CD4-positive, alpha-beta T cell treated with Interleukin-2 at 100 ng/mL for 4 hours (primary cell): ENCODE measurements around the gene NTM.

ENCODE experiments used
- DNase-seq: peaks from one replicate; pipeline ENCODE4 v3.0.0-alpha.2; 2020; ENCODE audit warnings: low spot score

NTM gene

GRCh38 chr11:131734871-131735270 is 364.5 kb downstream of the NTM start:
- no peak for DNase-seq

- no peak for DNase-seq
These were observed 366.9 kb downstream of the NTM start for GRCh38 chr11:131737357-131737756.

- no peak for DNase-seq
These were observed 368.9 kb downstream of the NTM start for GRCh38 chr11:131739243-131739882.

- no peak for DNase-seq
These were observed 374.4 kb downstream of the NTM start for GRCh38 chr11:131744847-131745246.

DNA sequence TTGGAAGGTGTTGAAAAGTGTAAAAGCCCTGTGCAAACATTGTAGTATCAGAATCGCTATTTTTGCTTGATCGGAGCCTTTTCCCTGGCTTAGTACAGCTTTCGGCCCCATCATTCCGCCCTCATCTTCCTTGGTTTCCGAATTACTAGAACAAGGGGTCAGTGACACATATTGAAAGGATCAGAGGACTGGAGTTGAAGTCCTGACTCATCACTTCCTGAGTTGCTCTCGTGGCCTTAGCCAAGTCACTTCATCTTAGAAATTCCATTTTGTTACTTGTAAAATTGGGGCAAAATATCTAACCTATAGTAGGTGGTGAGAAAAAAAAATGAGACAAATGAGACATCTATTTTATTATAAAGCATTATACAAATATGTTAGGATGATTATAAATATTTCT is 375.0 kb downstream of the NTM start:
- DNase-seq = no peak

DNA sequence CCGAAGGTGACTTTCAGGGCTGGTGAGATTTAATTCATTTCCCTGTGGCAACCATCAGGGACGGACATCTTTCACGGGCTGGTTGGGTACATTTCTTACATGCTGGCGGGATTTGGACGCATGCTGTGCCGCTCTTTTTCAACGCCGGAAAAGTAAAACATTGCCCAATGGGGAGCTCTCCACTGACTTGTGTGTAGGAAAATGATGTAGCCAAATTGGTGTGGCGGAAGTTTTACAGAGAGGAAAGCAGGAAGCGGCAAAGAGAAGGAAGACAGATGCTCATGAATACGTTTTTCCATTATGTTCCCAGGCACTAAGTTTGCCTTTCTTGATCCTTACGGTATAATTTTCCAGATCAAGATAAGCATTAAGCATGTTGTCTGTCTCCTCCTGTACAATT is 375.8 kb downstream of the NTM start:
- no peak for DNase-seq

- peak; percentile 18 for DNase-seq
These were observed 378.0 kb downstream of the NTM start for GRCh38 chr11:131748151-131749050.

GRCh38 chr11:131749101-131749500 is 378.7 kb downstream of the NTM start:
- DNase-seq = no peak

DNA sequence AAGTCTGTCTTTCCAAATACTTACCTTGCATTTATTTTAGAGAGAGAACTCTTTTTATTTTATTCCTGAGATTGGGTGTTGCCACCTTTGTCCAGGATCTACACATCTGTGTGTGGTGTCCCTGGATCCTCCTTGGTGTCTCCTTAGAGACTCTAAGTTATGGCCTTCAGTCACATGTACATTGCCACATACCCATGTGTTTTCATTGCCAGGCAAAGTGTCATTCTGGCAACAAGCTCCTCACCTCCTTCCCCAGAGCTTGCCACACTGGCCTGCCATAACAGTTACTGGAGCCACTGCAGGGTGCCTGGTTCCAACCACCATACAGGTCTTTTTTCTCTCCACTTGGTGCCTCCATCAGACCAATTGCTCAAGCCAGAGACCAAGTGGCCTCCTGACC is 379.7 kb downstream of the NTM start:
- DNase-seq = no peak

DNA sequence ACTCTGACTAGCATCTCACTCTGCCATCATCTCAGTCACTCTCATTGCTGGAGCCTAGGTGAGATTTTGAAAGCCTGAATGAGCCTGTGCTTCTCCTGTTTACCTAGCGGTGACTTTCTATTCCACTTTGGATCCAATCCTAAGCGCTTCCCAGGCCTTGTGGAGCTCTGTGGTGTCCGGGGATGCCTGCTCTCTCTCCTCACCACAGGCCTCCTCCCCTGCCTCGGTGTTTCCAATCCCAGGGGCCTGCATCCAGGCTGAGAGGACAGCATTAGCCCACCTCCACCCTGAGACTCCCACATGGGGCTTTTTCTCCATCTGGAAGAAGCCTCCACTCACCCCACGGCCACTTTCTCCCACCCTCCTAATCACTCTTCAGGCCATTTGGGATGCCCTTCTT is 380.3 kb downstream of the NTM start:
- no peak for DNase-seq

DNA sequence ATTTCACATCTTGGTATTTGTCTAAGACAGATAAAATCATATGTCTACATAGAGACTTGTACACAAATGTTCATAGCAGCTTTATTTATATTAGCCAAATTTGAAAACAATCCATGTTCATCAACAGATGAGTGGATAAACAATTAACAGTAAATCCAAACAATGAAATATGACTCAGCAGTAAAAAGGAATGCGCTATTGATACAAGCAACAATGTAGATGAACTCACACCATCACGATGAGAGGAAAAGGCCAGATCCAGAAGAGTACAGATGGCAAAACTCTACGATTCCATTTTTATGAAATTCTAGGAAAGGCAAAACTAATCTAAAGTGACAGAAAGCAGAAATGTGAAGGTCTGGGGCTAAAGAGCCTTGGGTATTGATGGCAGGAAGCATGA is 384.3 kb downstream of the NTM start:
- no peak for DNase-seq

GRCh38 chr11:131756479-131757110 is 386.2 kb downstream of the NTM start:
- DNase-seq = no peak

DNA sequence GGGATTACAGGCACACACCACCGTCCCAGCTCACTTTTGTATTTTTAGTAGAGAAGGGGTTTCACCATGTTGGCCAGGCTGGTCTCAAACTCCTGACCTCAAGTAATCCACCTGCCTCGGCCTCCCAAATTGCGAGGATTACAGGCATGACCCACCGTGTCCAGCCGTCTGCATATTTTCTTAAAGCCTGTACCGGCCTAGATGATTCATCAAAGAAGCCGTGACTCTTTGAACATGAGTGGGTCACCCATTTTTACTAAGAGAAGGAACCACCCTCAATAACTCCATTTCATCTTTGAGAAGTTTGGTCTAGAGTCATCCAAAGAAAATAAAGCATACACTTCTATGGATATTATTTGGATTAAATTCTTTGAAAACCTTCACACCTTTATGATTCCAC is 388.3 kb downstream of the NTM start:
- DNase-seq = no peak

GRCh38 chr11:131759140-131759539 is 388.7 kb downstream of the NTM start:
- DNase-seq = no peak

DNA sequence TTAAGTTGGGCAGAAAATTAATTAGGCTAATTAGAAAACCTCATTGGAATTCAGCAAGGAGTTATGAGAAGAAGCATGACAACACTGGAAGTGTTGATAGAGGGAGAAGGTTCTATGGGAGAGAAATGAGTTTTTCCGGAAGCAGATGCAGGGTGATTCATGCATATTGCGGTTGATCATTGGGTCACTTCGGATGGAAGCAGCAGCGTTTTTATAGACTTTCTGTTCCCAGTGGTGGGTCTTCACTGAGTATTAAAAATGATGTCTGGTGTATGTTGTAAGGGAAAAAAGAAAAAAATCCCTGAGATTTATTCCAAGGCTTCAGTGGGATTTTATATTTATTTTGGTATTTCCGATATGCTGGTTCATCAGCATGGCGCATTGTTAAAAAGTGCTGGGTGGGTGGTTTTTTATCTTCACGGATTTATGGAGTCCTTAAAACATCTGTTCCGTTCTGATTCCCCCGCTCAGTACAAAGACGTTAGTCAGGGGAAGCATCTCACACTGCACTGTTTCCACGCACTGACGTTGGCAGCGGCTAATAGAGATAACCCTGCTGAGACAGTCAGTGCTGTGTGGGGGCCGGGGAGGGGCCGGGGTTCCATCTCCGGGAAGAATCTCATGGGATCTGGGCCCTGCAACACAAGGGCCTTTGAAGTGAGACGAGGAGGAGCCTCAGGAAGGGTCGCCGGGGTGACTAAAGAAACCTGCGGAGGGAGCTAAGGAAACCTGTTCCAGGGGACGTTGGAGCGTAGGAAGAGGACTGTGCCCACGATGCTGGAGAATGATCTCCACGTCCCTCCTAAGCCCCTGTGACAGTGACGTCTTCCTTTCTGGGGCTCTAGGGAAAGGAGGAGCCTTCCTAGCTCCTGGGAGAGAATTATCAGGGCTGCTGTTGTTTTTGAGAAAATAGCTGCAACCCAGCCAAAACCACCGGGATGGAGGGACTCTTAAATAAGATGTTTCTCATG is 390.0 kb downstream of the NTM start:
- DNase-seq = no peak

DNA sequence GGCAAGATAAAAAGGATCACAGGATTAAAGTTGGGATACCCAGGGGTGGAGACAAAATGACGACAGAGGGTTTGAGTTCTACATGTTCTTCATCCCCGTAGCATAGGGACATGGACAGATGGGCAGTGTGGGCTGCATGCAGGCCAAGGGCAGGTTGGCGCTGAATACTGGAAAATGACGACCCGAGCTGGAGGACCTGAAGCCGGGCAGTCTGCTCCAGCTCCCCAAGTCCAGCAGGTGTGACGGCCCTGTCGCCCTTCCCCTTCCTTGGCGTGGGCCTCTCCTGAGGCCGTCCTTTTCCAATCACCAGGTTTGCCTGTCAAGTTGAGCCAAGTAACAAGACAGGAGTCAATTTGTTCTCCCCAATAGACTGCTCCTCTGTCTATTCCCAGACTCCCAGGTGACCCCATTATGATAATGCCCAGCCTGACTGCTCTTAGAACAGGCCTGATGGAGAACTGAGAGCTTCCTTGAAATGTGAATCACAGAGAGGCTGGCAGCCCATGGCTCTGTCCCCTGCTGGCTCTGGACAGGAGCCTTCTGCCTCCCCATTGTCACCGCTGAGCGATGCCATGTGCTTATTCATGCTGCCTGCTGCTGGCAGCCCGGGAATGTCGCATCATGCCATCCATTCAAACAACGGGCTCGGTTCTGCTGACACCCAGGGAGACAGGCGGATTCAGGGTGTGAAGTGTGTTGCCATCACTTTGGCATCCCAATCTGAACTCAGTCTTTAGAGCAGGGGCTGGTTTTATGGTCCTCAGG is 392.1 kb downstream of the NTM start:
- no peak for DNase-seq

DNA sequence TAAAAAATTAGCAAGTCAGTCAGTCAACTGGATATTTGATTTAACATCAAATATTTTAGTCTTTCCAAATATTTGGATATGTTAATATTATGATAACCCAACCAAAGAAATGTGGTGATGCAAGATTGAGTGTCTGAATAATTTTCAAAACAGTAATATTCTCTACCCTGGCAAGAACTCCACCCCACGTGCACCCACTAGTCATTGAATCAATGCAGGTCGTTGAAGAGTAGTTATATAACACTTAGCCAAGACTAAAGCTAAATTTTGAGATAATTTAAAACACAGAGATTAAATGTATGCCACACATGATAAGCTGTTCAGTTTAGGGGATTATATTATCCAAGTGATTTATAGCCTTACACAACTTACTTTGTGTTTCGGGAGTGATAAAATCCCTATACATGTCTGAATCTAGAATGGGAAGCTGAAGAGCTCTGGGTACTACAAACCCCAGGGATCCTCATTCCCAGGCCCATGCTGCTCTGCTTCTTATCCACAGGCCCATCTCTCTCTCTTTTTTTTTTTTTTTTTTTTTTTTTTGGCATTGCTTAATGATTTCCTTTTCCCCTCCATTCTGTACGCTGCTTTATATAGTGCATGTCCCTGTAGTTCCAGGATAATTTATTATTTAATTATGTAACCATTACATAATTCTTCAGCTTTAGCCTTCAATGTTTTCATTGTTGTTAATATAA is 392.9 kb downstream of the NTM start:
- no peak for DNase-seq

DNA sequence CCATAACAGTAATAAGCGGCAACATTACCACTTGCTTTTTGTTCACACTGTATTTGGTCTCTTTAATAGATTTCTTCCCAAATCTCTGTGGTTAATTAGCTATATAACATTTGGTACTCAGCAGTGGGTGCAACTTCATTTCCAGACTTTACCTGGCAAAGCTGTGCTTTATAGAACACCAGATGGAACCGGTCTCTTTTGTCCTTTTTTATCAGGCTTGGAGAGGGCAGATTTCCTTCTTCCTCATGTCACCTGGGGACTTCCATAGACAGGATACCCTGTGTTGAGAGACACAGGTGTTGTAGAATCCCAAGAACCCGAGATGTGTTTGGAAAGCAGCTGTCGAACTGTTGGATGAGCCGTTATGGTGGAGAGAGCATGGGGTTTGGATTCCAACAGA is 393.7 kb downstream of the NTM start:
- DNase-seq = no peak

DNA sequence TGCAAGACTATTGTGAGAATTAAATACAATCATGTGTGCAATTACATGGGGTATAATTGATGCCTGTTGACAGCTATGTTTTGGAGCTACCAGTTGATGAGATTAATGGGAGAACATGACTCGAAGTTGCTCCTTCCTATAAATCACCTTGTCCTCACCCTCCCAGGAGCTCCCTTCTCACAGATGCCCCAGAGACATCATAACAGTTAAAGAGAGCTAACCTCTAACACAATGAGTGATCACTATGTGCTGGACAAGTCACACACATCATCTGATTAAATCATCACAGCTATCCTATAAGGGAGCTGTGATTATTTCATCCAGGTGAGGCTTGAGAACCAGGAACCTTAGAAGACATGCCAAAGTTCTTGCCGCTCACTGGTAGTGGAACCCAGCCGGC is 394.2 kb downstream of the NTM start:
- DNase-seq = no peak

DNA sequence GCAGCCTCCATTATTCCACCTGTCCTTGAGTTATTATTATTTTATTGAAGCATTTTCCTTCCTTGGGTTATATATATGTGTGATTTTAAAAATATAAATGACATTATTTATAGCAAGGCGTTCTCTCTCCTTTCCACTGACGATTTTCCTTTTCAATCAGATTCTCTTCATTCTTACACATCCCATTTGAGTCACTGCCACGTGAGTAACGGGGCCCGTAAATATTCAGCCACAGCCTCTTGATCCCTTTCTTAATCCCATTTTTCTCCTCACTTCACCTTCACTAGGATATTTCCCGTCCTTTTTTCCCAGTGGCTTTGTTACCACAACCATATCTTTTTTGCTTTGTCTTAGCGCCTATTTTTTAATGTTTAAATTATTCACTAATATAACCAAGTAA is 396.2 kb downstream of the NTM start:
- DNase-seq = no peak

DNA sequence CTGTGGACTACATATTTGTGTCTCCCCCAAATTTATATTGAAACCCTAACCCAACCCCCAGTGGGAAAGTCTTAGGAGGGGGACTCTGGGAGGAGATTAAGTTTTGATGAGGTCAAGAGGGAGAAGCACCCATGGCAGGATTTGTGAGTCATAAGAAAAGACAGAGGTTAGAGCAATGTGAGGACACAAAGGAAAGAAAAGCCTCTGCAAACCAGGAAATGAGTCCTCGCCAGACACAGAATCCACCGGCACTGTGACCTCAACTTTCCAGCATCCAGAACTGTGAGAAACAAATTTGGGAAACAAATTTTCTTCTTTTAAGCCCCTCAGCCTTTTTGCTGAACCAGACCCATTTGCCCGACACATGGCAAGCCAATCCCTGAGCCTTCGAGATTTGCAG is 397.0 kb downstream of the NTM start:
- no peak for DNase-seq
